ENCODE measurements around the gene KLHL7. TPM values are rescaled to one million over a fixed set of nuclear protein-coding genes. Genes with fewer than 3 reads are reported as not detected.

The KLHL7 gene
- total RNA-seq, 1 donor from 2014 or later: 21.6 TPM

GRCh38 chr7:23208316-23208715, 102.7 kb downstream of the KLHL7 start:
- no peaks in the 10 kb centered on the region for H3K36me3 ChIP-seq
- no peaks in the 10 kb centered on the region for H3K9me3 ChIP-seq
- no peak overlapping the region for H3K27ac ChIP-seq
- no peak for TF ChIP-seq POLR2AphosphoS5 (IDR thresholded peaks at IDR 0.05; ENCODE audit: insufficient read depth in 1 of 2, low read depth in 1 of 2)
- TF ChIP-seq, protein P1, sequence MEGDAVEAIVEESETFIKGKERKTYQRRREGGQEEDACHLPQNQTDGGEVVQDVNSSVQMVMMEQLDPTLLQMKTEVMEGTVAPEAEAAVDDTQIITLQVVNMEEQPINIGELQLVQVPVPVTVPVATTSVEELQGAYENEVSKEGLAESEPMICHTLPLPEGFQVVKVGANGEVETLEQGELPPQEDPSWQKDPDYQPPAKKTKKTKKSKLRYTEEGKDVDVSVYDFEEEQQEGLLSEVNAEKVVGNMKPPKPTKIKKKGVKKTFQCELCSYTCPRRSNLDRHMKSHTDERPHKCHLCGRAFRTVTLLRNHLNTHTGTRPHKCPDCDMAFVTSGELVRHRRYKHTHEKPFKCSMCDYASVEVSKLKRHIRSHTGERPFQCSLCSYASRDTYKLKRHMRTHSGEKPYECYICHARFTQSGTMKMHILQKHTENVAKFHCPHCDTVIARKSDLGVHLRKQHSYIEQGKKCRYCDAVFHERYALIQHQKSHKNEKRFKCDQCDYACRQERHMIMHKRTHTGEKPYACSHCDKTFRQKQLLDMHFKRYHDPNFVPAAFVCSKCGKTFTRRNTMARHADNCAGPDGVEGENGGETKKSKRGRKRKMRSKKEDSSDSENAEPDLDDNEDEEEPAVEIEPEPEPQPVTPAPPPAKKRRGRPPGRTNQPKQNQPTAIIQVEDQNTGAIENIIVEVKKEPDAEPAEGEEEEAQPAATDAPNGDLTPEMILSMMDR (IDR thresholded peaks at IDR 0.05): no peak
- no peak for TF ChIP-seq POLR2A (IDR thresholded peaks at IDR 0.05)
- H3K4me3 ChIP-seq: no peak overlapping the region
- intact Hi-C loops (cut with DNase I): no loop called here
- no peak for DNase-seq (ENCODE audit: extremely low spot score in 2 of 2)
- H3K4me1 ChIP-seq: no peaks in the 10 kb centered on the region
- no peaks in the 10 kb centered on the region for H3K27me3 ChIP-seq

- H3K36me3 ChIP-seq: no peaks in the 10 kb centered on the region
- no peaks in the 10 kb centered on the region for H3K4me1 ChIP-seq
- H3K27ac ChIP-seq: no peak overlapping the region
- no peak for DNase-seq (ENCODE audit: extremely low spot score in 2 of 2)
- H3K4me3 ChIP-seq: no peak overlapping the region
- no peaks in the 10 kb centered on the region for H3K27me3 ChIP-seq
- intact Hi-C loops (cut with DNase I): no loop called here
- TF ChIP-seq POLR2A (IDR thresholded peaks at IDR 0.05): no peak
- H3K9me3 ChIP-seq: no peaks in the 10 kb centered on the region
Observed at GRCh38 chr7:23210506-23210905, 104.9 kb downstream of the KLHL7 start.

DNA sequence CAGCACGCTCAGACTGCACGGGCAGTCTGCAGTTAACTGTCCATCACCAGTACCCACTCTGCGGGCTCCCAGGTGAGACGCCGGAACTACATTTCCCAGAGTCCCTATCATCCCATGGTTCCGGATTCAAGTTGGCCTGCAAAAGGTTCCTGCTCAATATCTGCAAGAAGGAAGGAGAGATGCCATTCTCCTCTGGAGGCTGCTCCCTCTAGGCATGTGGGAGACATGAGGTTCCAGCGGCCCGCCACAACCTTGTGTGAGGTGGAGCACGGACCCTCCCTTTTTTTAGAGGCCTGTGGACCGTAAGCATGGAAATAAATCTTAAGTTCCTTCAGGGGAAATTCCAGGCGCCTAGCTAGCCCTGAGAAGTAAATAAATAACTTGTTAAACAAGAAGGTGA, 106.0 kb downstream of the KLHL7 start:
- intact Hi-C loops (cut with DNase I): no loop called here

DNA sequence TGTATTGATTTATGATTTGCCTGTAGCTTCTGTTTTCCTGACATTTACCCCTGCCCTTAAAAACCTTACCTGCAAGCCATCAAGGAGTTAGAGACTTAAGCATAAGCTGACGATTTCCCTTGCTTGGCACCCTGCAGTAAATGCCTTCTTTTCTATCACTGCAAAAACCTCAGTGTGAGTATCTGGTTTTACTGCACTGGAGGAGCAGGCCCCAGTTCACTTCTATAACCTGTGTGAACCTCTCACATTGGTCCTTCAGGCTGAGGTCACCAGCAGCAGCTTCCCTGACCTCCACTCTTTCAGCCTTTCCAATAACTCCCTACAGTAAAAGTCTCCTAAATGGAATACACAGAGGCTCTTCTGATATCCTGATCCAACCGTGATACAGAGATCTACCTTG, 106.8 kb downstream of the KLHL7 start:
- no peak for DNase-seq (ENCODE audit: extremely low spot score in 2 of 2)

More for the DNA sequence above, 106.0 kb downstream of the KLHL7 start:
- DNase-seq (ENCODE audit: extremely low spot score in 2 of 2): no peak
- H3K4me3 ChIP-seq: no peak overlapping the region
- H3K9me3 ChIP-seq: no peaks in the 10 kb centered on the region
- no peak for TF ChIP-seq POLR2AphosphoS5 (IDR thresholded peaks at IDR 0.05; ENCODE audit: insufficient read depth in 1 of 2, low read depth in 1 of 2)
- TF ChIP-seq POLR2A (IDR thresholded peaks at IDR 0.05): no peak
- TF ChIP-seq, protein P1 (IDR thresholded peaks at IDR 0.05): no peak
- no peaks in the 10 kb centered on the region for H3K36me3 ChIP-seq
- H3K27ac ChIP-seq: no peak overlapping the region
- H3K27me3 ChIP-seq: no peaks in the 10 kb centered on the region
- no peaks in the 10 kb centered on the region for H3K4me1 ChIP-seq

GRCh38 chr7:23212841-23213240, 107.3 kb downstream of the KLHL7 start:
- Histone ChIP-seq H3K9me3 (no peaks in the 10 kb centered on the region), H3K27me3 (no peaks in the 10 kb centered on the region), H3K4me1 (no peaks in the 10 kb centered on the region), H3K27ac (no peak overlapping the region), H3K36me3 (no peaks in the 10 kb centered on the region), H3K4me3 (no peak overlapping the region)
- DNase-seq (ENCODE audit: extremely low spot score in 2 of 2): no peak
- intact Hi-C loops (cut with DNase I): no loop called here
- TF ChIP-seq, protein P1 (IDR thresholded peaks at IDR 0.05): no peak
- TF ChIP-seq POLR2A (IDR thresholded peaks at IDR 0.05) (no peak), POLR2AphosphoS5 (IDR thresholded peaks at IDR 0.05; ENCODE audit: insufficient read depth in 1 of 2, low read depth in 1 of 2) (no peak)

More for the DNA sequence above, 106.8 kb downstream of the KLHL7 start:
- H3K36me3 ChIP-seq: no peaks in the 10 kb centered on the region
- no peaks in the 10 kb centered on the region for H3K4me1 ChIP-seq
- no peak overlapping the region for H3K27ac ChIP-seq
- no peaks in the 10 kb centered on the region for H3K9me3 ChIP-seq
- TF ChIP-seq POLR2A (IDR thresholded peaks at IDR 0.05) (no peak), POLR2AphosphoS5 (IDR thresholded peaks at IDR 0.05; ENCODE audit: insufficient read depth in 1 of 2, low read depth in 1 of 2) (no peak)
- TF ChIP-seq, protein P1 (IDR thresholded peaks at IDR 0.05): no peak
- intact Hi-C loops (cut with DNase I): no loop called here
- H3K27me3 ChIP-seq: no peaks in the 10 kb centered on the region
- H3K4me3 ChIP-seq: no peak overlapping the region

Measured in vagina (tissue), 2 donors.